Measurements from ENCODE around the gene ZNF532.

Gene ZNF532

GRCh38 chr18:58870621-58871020, 5.9 kb downstream of the ZNF532 start:
- no peak for DNase-seq

- DNase-seq = no peak
Observed at GRCh38 chr18:58871514-58872420, 7.1 kb downstream of the ZNF532 start.

GRCh38 chr18:58878640-58879039, 14.0 kb downstream of the ZNF532 start:
- DNase-seq = no peak

GRCh38 chr18:58881477-58881876, 16.8 kb downstream of the ZNF532 start:
- DNase-seq = no peak

GRCh38 chr18:58882044-58882443, 17.4 kb downstream of the ZNF532 start:
- no peak for DNase-seq

- DNase-seq = no peak
Observed at GRCh38 chr18:58882686-58883085, 18.0 kb downstream of the ZNF532 start.

GRCh38 chr18:58884680-58885079, 20.0 kb downstream of the ZNF532 start:
- DNase-seq = no peak

- DNase-seq = no peak
Observed at GRCh38 chr18:58886431-58886830, 21.8 kb downstream of the ZNF532 start.

- no peak for DNase-seq
Observed at GRCh38 chr18:58886864-58887612, 22.4 kb downstream of the ZNF532 start.

GRCh38 chr18:58887613-58887963, 22.9 kb downstream of the ZNF532 start:
- DNase-seq = no peak

GRCh38 chr18:58891776-58892175, 27.1 kb downstream of the ZNF532 start:
- no peak for DNase-seq

GRCh38 chr18:58892488-58892887, 27.8 kb downstream of the ZNF532 start:
- no peak for DNase-seq

- no peak for DNase-seq
Observed at GRCh38 chr18:58893388-58894099, 28.9 kb downstream of the ZNF532 start.

- no peak for DNase-seq
Observed at GRCh38 chr18:58894930-58895329, 30.3 kb downstream of the ZNF532 start.

GRCh38 chr18:58895385-58895784, 30.7 kb downstream of the ZNF532 start:
- no peak for DNase-seq

- DNase-seq = no peak
Observed at GRCh38 chr18:58896268-58896667, 31.6 kb downstream of the ZNF532 start.

- no peak for DNase-seq
Observed at GRCh38 chr18:58896734-58897508, 32.2 kb downstream of the ZNF532 start.

GRCh38 chr18:58898010-58898799, 33.5 kb downstream of the ZNF532 start:
- DNase-seq = no peak

GRCh38 chr18:58900015-58900649, 35.5 kb downstream of the ZNF532 start:
- DNase-seq = no peak

GRCh38 chr18:58901143-58901542, 36.5 kb downstream of the ZNF532 start:
- no peak for DNase-seq

GRCh38 chr18:58901783-58902182, 37.1 kb downstream of the ZNF532 start:
- DNase-seq = no peak

All from NCI-H2029 treated with DMSO at 0.1 percent for 48 hours (cell line).